ENCODE data around the gene HLF. TPM values are rescaled to one million over a fixed set of nuclear protein-coding genes. Genes with fewer than 3 reads are reported as not detected.

The HLF gene
- total RNA-seq, 6 donors from 2014 or later: 19.9 to 45.1 (median 26.1) TPM

DNA sequence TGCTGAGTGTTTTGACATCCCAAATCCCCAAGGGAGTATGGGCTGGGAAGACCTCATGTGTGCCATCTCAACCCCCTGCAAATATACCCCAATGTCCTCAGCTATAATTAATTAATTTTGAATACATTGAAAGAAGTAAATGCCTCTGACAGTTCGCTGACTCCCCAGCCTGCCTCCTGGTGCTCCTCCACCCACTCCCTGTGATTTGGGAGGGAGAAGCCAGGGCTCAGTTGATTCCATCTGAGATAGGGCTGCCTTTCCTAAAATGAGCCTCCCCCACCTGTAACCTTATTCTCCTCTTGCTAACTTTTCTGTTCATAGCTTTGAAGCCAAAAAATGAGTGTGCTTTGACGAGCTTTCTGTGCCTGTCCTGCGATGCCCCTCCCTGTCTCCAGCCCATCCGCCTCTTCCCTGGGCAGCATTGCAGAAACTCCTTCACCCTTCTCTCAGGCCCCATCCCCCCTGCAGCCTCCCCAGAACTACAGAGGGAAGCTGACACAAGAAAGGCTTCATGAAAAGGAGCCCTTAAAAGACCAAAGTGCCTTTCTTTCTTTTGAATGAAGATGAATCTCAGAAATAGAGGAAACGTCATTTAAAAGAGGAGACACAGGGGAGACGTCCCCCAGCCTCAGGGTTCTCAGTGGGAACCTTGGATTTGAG is 70.3 kb downstream of the HLF start:
- DNase-seq: no peak
- 71 to 76% methylated on average over 6 of the region's 6 CpGs for WGBS, 2 donors
- Histone ChIP-seq H3K36me3 (no peaks in the 10 kb centered on the region), H3K9me3 (no peaks in the 10 kb centered on the region), H3K4me1 (no peaks in the 10 kb centered on the region), H3K27ac (no peak overlapping the region), H3K4me3 (no peak overlapping the region), H3K27me3 (no peaks in the 10 kb centered on the region)
- ATAC-seq (ENCODE audit: low FRiP score in 2 of 2): no peak
- TF ChIP-seq EP300 (IDR thresholded peaks at IDR 0.05) (no peak), POLR2A (IDR thresholded peaks at IDR 0.05) (no peak), POLR2AphosphoS5 (IDR thresholded peaks at IDR 0.05) (no peak)
- TF ChIP-seq, protein P1, sequence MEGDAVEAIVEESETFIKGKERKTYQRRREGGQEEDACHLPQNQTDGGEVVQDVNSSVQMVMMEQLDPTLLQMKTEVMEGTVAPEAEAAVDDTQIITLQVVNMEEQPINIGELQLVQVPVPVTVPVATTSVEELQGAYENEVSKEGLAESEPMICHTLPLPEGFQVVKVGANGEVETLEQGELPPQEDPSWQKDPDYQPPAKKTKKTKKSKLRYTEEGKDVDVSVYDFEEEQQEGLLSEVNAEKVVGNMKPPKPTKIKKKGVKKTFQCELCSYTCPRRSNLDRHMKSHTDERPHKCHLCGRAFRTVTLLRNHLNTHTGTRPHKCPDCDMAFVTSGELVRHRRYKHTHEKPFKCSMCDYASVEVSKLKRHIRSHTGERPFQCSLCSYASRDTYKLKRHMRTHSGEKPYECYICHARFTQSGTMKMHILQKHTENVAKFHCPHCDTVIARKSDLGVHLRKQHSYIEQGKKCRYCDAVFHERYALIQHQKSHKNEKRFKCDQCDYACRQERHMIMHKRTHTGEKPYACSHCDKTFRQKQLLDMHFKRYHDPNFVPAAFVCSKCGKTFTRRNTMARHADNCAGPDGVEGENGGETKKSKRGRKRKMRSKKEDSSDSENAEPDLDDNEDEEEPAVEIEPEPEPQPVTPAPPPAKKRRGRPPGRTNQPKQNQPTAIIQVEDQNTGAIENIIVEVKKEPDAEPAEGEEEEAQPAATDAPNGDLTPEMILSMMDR (IDR thresholded peaks at IDR 0.05): no peak

DNA sequence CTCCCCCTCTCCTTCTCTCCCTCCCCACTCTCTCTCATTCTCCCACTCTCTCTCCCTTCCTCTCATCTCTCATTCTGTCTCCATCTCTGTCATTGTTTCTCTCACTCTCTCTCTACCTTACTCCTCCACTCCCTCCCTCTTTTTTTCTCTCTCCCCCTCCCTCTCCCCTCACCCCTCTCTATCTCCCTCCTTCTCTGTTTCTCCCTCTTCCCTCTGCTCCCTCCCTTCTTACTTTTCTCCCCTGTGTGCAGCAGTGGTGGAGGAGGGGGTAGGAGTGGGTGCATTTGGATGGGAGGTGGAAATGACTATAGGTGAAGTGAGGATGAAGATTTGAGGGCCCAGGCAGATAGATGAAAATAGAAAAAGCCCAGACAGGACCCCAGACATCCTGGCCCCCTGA is 70.9 kb downstream of the HLF start:
- H3K36me3 ChIP-seq: no peaks in the 10 kb centered on the region
- no peaks in the 10 kb centered on the region for H3K27me3 ChIP-seq
- ATAC-seq (ENCODE audit: low FRiP score in 2 of 2): no peak
- H3K4me3 ChIP-seq: no peak overlapping the region
- no peak for DNase-seq
- no peak overlapping the region for H3K27ac ChIP-seq
- H3K9me3 ChIP-seq: no peaks in the 10 kb centered on the region
- TF ChIP-seq EP300 (IDR thresholded peaks at IDR 0.05) (no peak), POLR2A (IDR thresholded peaks at IDR 0.05) (no peak), POLR2AphosphoS5 (IDR thresholded peaks at IDR 0.05) (no peak)
- TF ChIP-seq, protein P1 (IDR thresholded peaks at IDR 0.05): no peak
- no peaks in the 10 kb centered on the region for H3K4me1 ChIP-seq

DNA sequence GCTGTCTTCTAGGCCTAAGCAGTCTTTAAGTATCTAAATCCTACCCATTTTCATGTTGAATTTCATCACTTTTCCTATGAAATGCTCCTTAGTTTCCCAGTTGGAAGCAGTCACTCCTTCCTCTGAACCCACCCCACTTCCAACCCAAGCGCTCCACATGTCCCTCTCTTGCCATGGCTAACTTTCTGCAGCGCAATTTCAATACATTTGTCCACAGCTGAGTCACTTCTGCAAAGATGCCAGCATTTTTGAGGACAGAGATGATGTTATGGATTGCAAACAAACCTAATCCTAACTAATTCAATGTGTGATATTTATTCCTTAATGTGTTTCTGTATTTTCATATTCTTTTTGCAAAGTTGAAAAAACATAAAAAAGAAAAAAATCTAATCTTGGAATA is 71.7 kb downstream of the HLF start:
- no peak for DNase-seq
- Histone ChIP-seq H3K4me3 (no peak overlapping the region), H3K27me3 (no peaks in the 10 kb centered on the region), H3K4me1 (no peaks in the 10 kb centered on the region), H3K27ac (no peak overlapping the region), H3K9me3 (no peaks in the 10 kb centered on the region), H3K36me3 (no peaks in the 10 kb centered on the region)
- TF ChIP-seq EP300 (IDR thresholded peaks at IDR 0.05): no peak
- no peak for TF ChIP-seq POLR2AphosphoS5 (IDR thresholded peaks at IDR 0.05)
- TF ChIP-seq POLR2A (IDR thresholded peaks at IDR 0.05): no peak
- TF ChIP-seq, protein P1 (IDR thresholded peaks at IDR 0.05): no peak
- WGBS, 2 donors: 92 to 95% methylated on average over 2 of the region's 2 CpGs
- ATAC-seq (ENCODE audit: low FRiP score in 2 of 2): no peak

DNA sequence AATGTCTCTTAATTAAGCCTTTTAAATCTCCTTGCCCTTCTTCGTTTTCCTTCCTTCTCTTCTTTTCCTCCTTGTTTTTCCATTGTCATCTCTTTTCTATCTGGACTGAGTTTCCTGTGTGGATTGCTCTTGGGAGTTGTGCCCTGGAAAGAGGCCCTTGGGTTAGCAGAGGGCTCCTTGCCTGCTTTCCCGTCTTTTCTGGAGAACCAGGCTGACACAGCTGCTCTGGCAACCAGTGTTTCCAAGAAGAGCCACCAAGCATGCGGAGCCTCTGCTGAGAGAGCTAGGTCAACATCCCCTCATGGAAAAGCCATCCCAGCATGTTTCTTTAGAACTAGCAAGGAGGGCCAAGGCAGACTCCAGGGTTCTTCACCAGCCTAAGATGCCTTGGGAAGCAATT is 75.4 kb downstream of the HLF start:
- H3K9me3 ChIP-seq: no peaks in the 10 kb centered on the region
- TF ChIP-seq, protein P1 (IDR thresholded peaks at IDR 0.05): no peak
- TF ChIP-seq EP300 (IDR thresholded peaks at IDR 0.05): no peak
- TF ChIP-seq POLR2AphosphoS5 (IDR thresholded peaks at IDR 0.05): no peak
- no peak for TF ChIP-seq POLR2A (IDR thresholded peaks at IDR 0.05)
- 63 to 70% methylated on average over 3 of the region's 3 CpGs for WGBS, 2 donors
- no peaks in the 10 kb centered on the region for H3K4me1 ChIP-seq
- no peak overlapping the region for H3K4me3 ChIP-seq
- no peaks in the 10 kb centered on the region for H3K36me3 ChIP-seq
- no peak for DNase-seq
- H3K27ac ChIP-seq: no peak overlapping the region
- no peak for ATAC-seq (ENCODE audit: low FRiP score in 2 of 2)
- no peaks in the 10 kb centered on the region for H3K27me3 ChIP-seq

DNA sequence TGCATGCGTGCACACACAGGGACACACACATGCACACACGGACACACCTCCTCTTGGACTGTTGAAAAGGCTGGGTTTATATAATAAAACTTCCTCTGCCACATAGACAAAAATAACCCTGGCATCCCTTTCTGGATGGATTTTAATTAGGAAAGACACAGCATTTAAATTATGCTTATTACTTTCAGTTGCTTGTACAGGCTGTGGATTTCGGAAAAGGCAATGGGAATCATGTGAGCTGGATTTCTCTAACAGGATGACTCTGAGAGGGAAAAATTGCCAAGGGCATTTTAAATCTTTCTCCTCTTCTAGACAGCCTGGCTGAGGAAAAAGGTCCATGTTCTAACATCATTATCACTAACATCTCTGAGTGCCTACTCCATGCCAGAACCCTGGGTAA is 75.9 kb downstream of the HLF start:
- WGBS, 2 donors: 87 to 88% methylated on average over 3 of the region's 3 CpGs
- no peak for ATAC-seq (ENCODE audit: low FRiP score in 2 of 2)

More for the DNA sequence above, 75.9 kb downstream of the HLF start:
- TF ChIP-seq POLR2AphosphoS5 (IDR thresholded peaks at IDR 0.05) (no peak), POLR2A (IDR thresholded peaks at IDR 0.05) (no peak), EP300 (IDR thresholded peaks at IDR 0.05) (no peak)
- TF ChIP-seq, protein P1 (IDR thresholded peaks at IDR 0.05): no peak
- Histone ChIP-seq H3K9me3 (no peaks in the 10 kb centered on the region), H3K36me3 (no peaks in the 10 kb centered on the region), H3K4me3 (no peak overlapping the region), H3K4me1 (no peaks in the 10 kb centered on the region), H3K27ac (no peak overlapping the region), H3K27me3 (no peaks in the 10 kb centered on the region)
- DNase-seq: no peak

Measured in upper lobe of left lung (tissue), 6 donors.